Muscle of arm (tissue), 12 donors: ENCODE data around the gene ZNF423. TPM values are rescaled to one million over a fixed set of nuclear protein-coding genes. Genes with fewer than 3 reads are reported as not detected.

Experiments
- DNase-seq: peaks from one replicate; pipeline ENCODE4 v3.0.0-alpha.2; 2013
- polyA plus RNA-seq, 12 donors: library from polyadenylated mRNA; unstranded; fragments of 120-200 nt; gene quantifications; one replicate each; pipeline ENCODE4 v1.2.1, GENCODE V29; 2013; ENCODE audit not compliant: insufficient read length in 12 of 12

The ZNF423 gene
- polyA plus RNA-seq, 12 donors, result 22.6 to 37.5 (median 25.9) TPM; not detected in 1

- no peak for DNase-seq
Measured at GRCh38 chr16:49537924-49538459, 317.9 kb downstream of the ZNF423 start.

DNA sequence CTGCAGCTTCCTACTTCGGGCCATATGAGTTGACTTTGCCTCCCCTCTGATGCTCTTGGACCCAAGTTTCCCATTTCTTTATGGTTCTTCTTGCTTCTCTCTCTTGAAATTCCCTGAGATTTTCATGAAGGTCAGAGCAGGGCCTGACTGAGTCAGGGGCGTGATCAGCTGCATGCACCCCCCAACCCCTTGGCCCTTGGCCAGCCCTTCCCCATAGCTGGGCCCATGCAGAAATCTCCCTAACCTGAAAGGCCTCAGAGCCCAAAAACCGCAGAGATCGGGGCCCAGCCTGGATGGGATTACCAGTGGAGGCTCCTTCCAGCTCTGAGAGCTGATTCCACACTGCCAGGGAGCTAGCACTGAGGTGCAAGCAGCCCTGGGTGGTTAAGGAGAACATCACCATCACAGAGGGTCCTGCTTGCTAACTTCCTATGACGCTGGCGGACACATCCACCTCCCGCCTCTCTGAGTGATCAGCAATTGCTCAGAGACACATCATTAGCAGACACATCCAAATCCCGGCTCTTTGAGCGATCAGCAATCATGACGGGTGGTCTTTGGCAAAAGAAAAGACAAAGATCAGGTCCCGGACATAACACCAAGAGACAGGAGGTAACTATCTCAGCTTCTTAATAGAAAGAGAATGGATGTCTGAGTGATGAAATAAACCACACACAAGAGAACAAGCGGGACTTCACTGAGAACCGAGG is 320.9 kb downstream of the ZNF423 start:
- DNase-seq, result no peak

DNA sequence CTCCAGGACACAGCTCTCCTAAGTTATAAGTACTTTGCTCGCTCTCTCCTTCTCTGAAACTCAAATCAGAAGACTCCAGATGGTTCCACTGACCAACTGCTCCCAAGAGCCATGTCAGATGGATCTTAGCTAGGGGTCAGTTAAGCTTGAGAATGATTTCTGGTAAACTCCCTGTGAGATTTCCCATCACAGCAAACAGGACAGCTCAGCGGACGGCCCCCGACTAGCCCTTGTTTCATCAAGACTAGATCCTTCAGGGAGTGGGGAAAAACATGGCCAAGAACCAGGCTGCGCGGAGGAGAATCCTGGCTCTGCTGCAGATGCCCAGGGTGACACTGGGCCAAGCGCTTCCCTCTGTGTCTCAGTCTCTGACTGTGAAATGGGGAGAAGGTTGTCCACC is 322.5 kb downstream of the ZNF423 start:
- no peak for DNase-seq

- no peak for DNase-seq
Measured at GRCh38 chr16:49532873-49533272, 323.0 kb downstream of the ZNF423 start.

GRCh38 chr16:49531931-49532840 is 323.7 kb downstream of the ZNF423 start:
- no peak for DNase-seq

DNA sequence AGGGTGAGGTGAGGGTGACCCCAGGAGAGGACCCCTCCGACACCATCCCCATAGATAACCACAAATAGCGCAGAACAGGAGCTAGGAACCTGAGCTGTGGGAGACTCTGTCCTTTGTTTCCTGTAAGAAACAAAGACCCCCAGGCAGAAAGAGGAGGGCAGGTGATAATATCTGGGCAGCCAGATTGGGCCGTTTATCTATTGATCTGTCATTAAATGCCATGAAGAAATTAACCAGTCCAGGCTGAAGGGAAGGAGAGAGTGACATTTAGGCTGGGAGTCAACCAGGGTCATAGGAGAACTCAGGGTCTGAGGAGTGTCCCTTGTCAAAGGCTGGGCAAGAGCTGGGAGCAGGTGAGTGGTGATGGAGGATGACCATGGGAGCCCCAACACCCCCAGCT is 324.5 kb downstream of the ZNF423 start:
- DNase-seq, result no peak

DNA sequence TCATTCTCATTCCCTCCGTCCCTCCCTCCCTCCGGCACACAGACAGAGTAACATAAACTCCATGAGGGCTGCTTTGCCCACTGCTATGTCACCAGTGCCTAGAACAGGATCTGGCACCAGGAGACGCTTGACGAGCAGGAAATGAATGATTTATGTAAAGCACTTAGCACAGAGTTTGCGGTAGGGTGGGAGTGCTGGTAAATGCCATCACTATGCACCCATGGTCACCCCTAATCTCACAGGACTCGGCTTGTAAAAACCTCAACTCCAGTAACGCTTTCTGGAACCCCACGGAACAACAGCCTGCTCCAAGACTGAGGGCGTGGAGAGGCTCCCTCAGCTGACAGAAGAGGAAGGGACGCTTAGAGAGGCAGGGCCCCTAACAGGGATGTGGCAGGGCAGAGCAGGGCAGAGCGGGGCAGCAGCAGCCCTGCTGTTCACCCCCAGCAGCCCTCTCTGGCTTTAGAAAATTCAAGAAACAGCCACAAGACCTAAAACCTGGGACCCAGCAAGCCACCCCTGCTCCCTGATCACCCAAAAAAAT is 325.4 kb downstream of the ZNF423 start:
- no peak for DNase-seq

- DNase-seq, result no peak
Measured at GRCh38 chr16:49529411-49530045, 326.4 kb downstream of the ZNF423 start.

- no peak for DNase-seq
Measured at GRCh38 chr16:49528866-49529288, 327.0 kb downstream of the ZNF423 start.

DNA sequence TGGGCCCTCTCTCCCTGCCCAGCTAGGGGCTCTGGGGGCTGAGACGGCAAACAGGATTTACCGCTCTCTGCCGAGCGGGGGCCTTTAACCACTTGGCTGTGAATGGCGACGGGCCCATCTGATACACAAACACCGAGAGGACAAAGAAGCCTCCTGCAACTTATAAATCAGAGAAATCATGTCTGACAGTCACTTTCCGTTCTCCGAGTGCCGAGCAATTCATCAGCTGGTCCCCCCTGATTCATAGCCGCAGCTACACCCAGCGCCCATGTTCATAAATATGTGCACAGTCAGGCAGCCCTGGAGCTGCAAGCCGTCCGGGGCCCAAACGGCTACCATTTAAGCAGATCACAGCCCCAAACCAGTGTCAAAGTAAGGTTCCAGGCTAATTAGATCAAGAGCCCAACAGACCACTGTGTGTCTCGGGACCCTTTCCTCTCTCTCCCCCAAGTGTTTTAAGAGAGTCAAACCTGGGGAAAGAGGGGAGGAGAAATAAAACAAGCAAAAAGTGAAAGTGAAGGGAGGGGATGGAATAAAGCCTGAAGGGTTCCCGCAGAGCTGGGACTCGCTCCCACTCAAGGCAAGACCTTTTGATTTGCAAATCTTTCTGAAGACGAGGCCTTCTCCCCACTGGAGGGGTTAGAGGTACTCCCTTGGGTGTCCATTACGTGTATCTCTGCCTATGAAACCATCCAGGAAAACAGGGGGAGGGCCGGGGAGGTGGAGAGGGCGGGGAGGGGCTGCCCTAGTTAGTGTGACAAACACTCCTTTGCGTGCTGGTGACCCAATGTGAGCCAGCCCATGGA is 327.6 kb downstream of the ZNF423 start:
- no peak for DNase-seq

- no peak for DNase-seq
Measured at GRCh38 chr16:49527611-49528010, 328.3 kb downstream of the ZNF423 start.

DNA sequence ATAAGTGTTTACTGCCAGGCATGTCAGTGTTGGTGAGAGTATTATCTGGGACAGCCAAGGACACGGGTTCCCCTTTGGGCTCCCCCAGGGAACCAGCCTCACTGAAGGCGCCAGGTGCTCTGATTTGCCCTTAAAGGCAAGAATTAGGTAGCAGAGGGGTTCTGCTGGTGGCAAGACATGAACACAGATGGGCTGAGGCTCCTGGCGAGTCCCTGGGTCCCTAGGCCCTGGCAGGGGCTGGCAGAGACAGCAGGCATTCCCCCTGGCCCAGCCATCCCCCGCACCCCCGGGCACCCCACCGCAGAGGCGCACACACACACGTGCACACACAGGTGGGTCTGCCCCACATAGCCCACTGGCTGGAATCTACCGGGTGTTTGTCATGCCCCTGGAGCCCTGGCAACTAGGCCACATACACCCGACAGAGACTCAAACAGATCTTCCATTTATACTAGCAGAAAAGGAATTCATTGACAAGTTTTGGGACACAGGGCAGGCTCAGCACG is 329.0 kb downstream of the ZNF423 start:
- no peak for DNase-seq

DNA sequence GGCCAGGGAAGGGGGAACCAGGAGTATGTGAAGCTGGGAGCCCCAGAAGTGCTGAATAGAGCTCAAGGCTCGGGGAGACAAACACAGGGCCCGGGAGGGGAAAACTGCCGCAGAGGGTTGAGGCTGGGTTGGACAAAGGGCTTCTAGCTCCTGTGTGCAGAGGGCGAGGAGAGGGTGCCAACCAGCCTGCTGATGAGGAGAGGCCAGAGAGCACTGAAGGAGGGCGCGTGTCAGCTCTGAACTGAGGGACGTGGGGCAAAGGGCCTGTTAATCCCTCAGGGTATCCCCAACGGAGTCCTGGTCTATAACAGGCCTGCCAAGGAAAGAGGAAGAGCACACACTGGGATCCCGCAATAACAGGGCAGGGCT is 331.0 kb downstream of the ZNF423 start:
- DNase-seq, result no peak

- no peak for DNase-seq
Measured at GRCh38 chr16:49524216-49524946, 331.5 kb downstream of the ZNF423 start.

GRCh38 chr16:49523435-49524159 is 332.3 kb downstream of the ZNF423 start:
- no peak for DNase-seq

DNA sequence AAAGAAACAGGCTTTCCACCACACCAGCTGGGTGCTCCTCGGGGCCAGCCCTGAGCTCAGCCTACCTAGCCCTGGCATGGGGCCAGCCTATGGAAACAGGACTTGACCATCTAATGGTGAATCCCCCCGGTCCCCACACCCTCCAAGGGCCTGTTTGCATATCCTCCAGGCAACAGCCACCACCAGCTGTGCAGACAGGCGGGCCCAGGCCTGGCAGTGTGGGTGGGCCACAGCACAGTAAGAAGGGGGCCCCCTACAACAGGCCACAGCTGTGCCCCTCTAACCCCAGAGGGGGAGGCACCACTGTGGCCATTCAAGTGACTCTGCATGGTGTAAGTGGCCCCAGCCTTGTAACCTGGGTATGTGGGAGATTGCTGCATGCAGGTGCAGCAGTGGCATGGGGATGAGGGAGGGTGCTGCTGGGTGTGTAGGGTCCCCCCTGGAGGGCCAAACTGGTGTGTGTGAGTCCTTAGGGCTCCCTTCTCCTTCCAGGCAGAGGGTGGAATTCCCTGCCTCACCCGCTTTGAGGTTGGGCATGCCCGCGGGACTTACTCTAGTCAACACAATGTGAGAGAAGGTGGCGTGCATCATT is 334.1 kb downstream of the ZNF423 start:
- DNase-seq, result no peak

- DNase-seq, result no peak
Measured at GRCh38 chr16:49520492-49521038, 335.3 kb downstream of the ZNF423 start.

- no peak for DNase-seq
Measured at GRCh38 chr16:49519741-49520140, 336.2 kb downstream of the ZNF423 start.
